Astrocyte of the cerebellum (primary cell): ENCODE data around the gene ISG15.

ENCODE experiments used
- DNase-seq: peaks from one replicate; pipeline ENCODE4 v3.0.0-alpha.2; 2011; ENCODE audit warnings: low read depth
- H3K4me3 ChIP-seq: 2 replicates; pipeline ENCODE4 v1.5.1; 2011; ENCODE audit warnings: mild to moderate bottlenecking, low read depth, low read length, moderate library complexity
- CTCF ChIP-seq: IDR thresholded peaks from 2 replicates; pipeline ENCODE4 v1.5.1; 2012; ENCODE audit warnings: low read length, low read depth, moderate library complexity, mild to moderate bottlenecking; ENCODE audit errors: missing control alignments
- in situ Hi-C: cut with HindIII; loops from 2 replicates; pipeline ENCODE4 v1.10.0; 2017; ENCODE audit warnings: low sequenced_read_pairs

ISG15 gene

GRCh38 chr1:1060281-1061000 lies 47.1 kb downstream of the ISG15 start:
- no peak for TF ChIP-seq CTCF
- DNase-seq = no peak
- in situ Hi-C loops = no loop called here
- peak overlapping the region; percentile 57 for H3K4me3 ChIP-seq

- no peak overlapping the region for H3K4me3 ChIP-seq
- no peak for TF ChIP-seq CTCF
- no peak for DNase-seq
- in situ Hi-C loops = no loop called here
Observed at GRCh38 chr1:1061682-1062345, 48.5 kb downstream of the ISG15 start.

GRCh38 chr1:1062348-1063163 lies 49.3 kb downstream of the ISG15 start:
- no peak for TF ChIP-seq CTCF
- in situ Hi-C loops = no loop called here
- no peak for DNase-seq
- no peak overlapping the region for H3K4me3 ChIP-seq

- DNase-seq = no peak
- in situ Hi-C loops = no loop called here
- no peak overlapping the region for H3K4me3 ChIP-seq
- TF ChIP-seq CTCF = no peak
Observed at GRCh38 chr1:1063261-1063944, 50.1 kb downstream of the ISG15 start.
